GM19324 (cell line): ENCODE results near the gene FEV.

ENCODE experiments used
- ATAC-seq: cut with Tn5 transposase; IDR thresholded peaks from one replicate; pipeline ENCODE4 v1.9.1; 2021; ENCODE audit warnings: mild to moderate bottlenecking, moderate library complexity; ENCODE audit not compliant: unreplicated experiment, low FRiP score

FEV gene

DNA sequence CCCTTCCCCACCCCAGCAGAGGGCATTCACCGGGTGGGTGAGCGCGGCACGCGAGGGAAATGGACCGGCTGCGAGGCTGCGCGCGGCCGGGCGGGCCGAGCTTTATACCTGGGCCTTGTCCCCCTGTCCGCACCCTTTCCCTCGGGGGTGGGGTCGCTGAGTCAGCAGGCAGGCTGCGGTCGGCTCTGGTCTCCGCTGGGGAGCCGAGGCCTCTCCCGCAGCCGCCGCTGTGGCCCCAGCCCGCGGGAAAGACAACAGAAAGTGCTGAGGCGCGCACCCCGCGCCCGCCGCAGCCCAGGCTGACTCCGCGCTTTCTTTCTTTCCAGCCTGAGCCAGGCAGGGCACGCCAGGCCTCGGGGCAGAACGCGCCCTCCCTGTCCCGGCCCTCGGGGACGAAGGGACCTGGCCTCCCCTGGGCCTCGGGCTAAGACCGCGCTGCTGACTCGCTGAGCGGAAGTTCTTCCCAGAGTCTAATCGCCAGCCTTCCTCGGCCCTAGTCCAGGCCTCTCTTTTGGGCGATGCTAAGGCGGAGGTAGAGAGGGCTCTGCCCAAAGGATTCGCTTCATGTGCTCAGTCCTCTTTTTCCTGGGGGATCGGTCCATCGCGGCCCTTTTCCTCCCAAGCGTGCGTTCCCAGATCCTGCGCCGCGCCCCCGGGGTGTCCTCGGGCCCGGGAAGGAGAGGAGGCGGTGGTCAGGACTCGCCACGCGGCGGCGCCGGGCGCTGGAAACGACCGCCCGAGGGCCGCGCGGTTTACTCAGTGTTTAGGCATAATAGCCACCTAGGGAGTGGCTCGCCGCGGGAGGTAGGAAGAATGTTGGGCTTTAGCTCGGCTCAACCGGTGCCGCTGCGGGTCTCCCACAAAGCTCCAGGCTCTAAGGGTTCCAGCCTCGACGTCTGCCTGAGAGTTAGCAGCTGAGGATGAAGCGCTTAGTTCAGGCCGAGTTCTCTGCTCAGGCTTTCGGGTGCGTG, 8.6 kb upstream of the FEV start, which contains the start of gene CRYBA2:
Gene CRYBA2 (minus strand): TSS at position 78 of the 971 bp plus-strand sequence. CDS start 246 bp downstream, outside the sequence.
- ATAC-seq, result no peak

DNA sequence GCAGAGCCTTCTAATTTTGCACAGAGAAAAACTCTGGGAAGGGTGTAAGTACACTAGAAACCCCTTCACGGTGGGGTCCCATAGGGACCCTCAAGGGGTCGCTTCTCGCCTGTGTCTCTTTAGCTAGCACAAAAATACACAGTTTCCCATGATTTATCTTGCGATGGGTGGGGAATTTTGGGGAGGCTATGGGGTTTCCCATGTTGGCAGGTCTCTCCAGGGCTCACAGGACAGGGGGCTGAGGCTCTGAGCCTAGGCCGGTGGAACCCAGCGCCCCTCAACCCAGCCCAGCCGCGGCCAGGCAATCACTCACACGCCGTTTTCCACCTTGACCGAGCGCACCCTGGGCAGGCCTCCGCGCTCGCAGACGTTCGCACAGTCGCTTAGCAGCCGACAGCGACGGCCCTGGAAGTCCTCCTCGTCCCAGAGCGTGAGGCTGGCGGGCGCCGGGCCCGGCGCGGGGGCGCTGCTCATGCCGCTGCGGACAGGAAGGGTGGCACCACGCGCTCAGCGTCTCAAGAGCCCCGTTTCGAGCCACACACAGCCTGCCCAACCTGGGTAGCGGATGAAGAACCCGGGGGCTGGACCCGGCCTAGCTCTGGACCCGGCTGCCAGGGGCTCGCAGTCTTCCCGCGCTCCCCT, 7.8 kb upstream of the FEV start:
- ATAC-seq, result no peak

DNA sequence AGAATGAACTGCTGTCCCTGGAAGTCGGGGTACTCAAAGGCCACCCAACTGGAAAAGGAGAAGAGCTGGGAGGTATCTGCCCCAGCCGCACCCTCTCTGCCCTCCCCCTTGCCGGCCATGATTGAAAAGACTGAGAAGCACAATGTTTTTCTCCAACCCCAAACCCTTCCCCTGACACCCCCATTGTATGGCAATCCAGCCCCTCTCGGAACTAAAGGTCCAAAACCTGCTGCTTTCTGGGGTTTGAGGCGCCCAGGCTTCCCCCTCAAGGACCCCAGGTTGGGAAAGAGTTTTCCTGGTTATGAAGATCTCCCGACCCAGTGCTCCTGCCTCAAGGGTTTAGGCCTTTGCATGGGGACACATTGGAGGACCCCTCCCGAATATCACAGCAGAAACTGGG, 7.2 kb upstream of the FEV start:
- ATAC-seq, result no peak

DNA sequence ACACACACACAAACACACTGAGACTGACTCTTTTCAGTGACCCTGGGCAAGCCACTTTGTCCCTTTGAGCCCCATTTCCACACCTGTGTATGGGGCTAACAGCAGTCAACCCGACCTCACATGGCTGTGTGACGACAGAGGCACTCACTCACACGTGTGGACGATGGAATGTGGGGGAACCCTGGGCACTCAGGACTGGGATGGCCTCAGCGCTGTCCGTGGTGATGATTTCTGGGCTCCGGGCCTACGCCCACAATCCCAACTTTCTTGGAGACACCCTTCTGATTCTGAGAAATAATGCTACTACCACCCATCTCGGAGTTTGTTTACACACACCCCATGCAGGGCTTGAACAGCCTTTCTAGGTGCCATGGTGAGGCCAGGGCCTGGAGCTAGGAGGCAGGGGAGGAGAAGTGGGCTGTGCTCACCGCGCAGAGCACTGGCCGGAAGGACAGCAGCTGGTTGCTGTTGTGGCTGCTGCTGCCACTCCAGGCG, 6.7 kb upstream of the FEV start:
- ATAC-seq, result no peak

DNA sequence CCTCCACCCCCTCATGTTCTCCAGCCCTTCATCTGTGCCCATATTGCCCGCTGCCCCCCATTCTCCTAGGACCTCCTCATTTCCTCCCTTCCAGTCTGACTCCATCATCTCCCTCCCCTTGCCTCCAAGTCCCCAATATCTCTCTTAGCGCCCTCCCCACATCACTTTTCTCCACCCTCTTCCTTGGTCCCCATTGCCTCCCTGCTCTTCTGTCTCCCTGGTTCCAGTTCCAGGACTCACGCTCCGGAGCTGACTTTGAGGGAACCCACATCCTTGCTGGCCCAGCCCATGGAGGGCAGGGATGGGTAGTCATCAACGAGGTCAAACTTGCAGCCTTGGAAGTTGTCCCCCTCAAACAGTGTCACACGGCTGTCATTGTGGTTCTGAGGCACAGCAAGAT, 5.6 kb upstream of the FEV start:
- ATAC-seq, result no peak

DNA sequence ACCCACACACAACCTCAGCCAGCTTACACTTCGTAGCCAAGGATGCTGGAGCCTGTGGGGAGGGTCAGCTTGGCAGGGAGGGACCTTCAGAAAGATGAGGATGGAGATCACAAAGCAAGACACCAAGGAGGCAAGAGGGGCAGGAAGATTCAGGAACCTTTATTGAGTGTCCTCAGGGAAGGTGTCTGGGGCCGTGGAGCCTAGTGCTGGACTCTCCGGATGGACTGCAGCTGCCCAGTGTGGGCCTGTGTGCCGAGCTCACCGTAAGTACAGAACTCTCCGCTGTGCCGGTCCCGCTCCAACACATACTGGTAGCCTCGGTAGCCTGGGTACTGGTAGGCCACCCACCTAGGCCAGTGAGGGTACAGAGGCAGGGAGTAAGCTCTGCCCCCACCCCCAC, 5.1 kb upstream of the FEV start:
- ATAC-seq, result no peak

DNA sequence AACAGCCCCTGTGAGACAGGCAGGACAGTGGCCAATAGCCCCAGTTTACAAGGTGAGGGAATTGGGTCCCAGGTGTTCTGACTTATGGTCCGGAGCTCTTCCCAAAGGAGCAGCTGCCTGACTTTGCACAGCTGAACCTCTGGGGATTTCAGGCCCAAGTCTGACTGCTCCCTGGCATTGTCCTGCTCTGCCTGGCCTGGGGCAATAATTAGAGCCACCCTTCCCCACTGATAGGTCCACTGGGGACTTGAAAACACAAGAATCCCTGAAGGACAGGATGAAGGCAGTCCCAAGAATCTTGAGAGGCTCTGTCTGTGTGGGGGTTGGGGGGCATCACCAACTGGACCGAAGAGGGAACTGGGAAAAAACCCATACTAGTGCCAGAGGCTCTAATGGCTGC, 3.7 kb upstream of the FEV start:
- ATAC-seq, result no peak

DNA sequence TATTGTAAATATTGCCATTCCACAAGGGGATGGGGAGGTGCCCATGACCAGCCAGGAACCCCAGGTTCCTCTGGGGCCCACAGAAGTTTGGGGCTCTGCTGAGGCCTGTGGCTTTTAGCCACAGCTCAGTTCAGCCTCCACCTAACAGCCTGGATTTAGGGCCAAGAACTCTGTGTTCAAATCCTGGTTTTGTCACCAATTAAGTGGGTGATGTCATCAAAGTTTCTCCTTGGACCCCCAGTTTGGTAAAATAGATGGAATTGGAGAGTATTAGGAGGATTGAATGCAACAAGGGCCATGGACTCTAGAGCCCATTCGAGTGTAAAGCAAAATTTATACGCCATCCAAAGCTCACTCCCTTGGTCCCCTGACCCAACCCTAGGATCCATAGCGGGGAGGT, 3.2 kb upstream of the FEV start:
- ATAC-seq, result no peak

DNA sequence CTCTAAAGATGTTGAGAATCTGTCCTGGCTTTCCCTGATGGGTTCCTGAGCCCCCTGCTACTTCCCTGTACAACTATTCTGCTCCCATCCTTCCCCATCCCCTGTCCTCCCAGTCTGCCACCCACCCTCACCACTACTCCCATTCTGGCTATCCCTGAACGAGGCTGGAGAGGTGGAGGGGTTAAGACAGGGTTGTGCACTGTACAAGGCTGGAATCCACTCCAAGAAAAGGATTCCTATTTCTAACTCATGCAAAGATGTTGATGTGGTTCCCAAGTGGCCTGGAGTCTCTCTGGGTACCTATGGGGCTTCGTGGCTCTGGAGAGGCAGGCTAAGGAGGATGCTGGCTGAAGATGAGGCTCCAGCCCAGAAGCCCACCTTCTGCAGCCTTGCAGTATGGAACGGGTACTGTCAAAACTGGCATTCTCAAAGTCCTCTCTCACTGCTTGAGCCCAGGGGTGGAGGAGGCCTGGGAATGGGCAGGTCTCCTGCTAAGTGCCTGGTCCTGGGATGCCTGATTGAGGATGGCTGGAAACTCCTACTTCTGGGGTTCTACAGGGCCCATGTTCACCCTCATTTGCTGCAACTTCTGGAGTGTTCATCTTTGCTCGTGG, 1.3 kb upstream of the FEV start:
- ATAC-seq, result no peak

DNA sequence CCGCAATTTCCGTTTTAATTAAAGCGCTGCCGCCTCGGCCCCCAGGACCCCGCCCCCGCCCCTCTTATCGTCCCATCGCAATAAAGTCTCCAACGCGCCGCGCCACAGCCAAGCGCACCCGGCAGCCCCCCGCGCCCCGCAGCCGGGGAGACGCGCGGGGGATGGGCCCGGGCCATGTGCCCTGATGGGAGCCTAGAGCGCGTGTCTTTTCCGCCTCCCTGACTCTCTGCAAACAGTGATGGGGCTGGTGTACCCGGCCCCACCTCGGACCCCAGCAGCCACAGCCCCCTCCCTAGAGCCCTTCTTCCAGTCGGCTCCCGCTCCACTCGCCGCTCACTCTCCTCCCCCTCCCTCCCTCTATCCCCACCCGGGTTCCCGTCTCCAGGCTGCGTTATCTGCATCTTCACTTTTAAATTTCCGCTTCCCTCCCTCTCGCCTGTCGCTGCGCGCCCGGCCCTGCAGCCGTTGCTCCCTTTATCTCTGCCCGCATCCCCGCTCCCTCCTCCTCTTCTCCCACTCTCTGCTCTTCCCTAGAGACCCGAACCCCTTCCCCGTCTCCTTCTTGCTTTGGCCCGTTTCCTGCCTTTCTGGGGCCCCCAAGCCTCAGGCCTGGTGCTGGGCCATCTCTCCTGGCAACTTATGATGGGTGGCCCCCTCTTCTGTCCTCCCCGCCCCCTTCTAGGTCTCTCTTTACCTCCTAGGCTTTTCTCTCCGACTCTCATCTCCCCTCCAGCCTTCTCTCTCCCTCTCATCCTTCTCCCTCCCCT, 524 bp upstream of the FEV start:
- ATAC-seq, result no peak

DNA sequence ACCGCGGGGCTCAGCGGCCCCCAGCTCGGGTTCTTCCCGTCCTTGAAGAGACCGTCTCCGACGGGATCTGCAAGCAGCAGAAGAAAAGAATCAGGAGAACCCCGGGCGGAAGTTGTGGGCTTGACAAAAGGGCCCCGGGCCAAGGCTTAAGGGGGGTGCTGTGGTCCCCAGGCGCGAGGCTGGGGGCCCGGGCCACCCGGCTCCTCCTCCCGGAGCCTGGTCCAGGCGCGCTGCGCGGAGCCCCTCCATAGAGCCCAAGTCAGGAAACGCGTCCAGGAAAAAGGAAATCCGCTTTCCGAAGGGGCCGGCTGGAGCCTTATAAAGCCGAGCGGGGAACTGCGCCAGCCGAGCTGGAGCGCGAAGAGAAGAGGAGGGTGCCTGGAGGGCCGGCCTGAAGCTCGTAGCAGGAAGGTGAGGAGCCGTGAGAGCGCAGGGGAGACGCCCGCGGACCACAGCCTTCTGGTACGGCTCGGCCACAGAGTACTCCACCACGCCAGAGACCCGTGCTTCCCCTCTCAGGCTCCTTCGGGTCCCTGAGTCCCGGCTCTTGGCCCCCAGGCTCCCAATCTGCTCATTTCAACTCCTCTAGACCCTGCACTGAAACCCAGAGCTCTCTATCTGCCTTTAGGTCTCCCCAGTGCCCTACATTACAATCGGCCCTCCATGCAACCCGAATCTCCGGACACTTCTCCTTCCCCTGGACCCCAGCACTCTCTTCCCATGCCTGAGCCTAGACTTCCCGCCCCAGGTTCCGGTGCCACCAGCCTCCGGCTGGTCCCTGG, 554 bp downstream of the FEV start:
- no peak for ATAC-seq

DNA sequence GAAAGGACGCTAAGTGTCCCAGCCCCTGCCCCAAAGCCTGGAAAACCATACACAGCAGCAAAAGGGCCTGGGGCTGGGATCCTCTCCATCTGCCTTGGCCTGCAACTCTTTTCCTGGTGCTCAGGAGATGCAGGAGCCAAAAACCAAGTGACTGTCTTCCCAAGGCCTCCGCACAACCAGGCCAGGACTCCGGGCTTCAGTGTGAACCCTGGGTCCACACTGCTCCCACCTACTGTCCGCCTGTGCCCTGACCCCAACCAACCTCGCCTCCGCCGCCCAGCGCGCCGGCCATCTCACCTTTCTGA, 1.1 kb downstream of the FEV start:
- ATAC-seq, result no peak

DNA sequence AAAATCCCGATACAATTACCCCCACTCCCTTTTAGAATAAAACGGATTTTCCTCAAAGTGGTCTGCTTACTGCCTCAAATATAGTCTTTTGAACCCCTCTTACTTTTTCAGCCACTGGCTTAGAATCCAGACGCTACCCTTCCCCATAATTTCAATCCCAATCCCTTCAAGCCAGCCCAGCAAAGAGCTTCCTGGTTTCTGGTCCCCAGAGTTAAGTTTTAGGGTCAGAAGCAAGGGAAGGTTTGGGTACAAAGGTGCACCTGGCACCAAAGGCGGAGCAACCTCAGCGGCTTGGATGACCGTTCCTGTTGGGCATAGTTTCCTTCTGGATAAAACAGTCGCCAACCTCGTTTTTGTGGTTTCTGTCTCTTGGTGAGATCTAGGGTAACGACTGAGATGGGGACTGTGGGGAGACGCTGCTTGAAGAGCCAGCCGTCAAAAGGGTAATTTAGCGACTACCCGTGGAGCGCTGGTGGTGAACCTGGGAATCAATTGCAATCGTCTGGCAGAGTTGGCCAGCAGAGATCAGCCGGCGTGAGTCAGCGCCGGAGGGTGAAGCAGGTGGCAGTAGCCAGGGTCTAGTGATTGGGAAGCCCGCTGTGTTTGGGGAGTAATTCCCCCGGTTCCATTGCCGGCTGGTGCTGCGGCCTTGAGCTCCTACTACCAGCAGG, 1.6 kb downstream of the FEV start:
- no peak for ATAC-seq

DNA sequence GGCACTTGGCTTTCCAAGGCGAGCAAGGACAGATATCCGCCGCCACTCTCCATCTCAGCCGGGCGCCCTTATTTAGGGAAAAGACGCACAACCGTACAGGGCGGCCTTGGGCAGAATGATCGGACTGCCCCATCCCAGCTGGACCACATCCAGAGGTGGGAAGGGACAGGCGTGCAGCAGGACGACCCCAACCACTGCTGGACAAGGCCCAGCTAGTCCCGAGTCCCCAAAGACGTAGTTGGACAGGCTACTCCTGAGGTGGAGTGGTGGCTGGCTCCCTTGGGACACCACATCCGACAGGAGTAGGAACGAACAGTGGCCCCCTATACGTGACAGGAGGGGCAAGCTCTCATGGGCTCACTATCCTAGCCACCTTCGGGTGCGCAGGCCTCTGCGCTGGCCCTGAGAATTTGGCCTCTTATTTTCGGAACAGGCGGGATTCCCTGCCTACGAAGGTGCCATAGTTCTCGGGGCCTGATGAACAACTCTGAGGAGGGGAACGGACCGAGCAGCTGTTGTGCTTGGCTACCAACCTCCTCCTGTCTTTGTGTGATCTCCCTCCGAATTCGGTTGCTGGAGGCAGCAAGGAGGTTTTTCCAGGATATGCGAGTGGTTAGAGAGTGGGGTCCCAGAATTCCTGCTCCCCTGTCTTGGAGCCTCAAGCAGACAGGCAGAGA, 2.3 kb downstream of the FEV start:
- ATAC-seq, result no peak

DNA sequence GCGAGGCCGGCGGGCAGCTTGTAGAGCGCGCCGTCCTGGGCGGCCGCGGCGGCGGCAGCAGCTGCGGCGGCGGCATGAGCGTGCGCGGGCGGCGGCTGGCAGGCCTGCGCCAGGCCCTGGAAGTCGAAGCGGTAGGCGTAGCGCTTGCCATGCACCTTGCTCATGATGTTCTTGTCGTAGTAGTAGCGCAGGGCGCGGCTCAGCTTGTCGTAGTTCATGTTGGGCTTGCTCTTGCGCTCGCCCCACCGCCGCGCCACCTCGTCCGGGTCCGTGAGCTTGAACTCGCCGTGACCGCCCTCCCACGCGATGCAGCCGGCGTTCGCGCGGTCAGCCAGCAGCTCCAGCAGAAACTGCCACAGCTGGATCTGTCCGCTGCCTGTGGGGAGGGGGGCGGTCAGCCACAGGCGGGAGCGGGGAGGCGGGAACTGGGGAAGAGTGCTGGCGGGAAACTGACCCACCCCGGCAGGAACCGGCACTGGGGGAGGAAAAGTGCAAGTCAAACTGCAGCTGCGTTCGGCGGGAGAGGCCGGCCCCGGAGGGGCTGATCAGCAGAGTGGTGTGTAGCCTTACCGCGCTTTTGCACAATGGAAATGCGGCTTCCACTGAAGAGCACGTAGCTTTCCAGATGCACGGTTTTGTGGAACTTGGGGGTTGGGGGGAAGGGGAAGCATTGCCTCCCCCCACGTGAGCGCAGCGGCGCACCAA, 3.0 kb downstream of the FEV start:
- ATAC-seq, result no peak

DNA sequence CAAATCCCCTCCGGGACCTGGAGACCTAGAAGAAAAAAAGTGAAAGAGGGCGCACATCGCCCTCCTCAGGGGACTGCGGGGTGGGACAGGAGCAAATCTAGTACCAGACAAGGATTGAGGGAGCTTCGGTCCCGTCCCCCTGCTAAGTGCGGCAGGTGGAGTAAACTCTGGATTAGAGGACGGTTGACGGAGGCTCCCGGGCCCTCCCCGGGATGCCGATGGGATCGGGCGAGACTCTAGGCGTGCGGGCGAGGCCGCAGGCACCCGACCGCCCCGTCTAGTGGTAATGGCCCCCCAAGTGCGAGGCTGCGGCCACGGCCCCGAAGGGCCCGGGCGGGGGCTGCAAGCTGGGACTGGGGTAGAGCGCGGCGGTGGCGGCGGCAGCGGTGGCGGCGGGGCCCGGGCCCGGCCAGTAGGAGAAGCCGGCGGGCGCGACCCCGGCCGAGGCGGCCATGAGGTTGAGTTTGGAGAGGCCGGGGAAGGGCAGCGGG, 3.5 kb downstream of the FEV start:
- no peak for ATAC-seq

DNA sequence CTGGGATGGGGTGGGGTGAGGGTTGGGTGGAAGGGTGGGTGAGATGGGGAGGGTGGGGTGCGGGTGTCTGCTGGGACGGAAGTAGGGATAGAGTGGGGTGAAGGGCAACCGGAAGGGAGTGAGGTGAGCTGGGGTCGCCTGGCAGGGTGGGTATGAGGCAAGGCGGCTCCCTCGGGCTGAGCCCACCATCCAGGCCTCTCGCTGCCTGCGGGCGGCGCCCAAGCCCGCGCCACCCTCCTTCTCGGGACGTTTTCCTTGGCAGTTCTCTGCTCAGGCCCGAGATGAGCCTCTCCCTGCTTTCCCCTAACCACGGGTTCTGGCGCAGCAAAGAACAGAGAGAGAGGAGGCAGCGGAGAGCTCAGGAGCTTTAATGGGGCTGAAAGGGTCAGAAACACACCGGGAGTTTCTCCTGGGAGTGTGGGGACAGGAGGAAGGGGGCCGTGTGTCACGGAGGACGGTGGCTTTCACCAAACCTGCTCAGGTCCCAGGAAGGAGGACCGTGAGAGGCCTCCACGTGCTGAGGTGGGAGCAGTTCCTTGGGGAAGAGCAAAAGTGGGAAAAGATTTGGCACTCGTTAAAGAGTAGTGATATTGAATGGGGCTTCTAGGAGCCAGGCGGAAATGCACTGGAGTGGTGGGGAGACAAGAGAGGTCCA, 4.1 kb downstream of the FEV start:
- ATAC-seq, result no peak
